ENCODE results near the gene DHX30. TPM values are rescaled to one million over a fixed set of nuclear protein-coding genes. Genes with fewer than 3 reads are reported as not detected.
"Not testable (repeated sequence)": the region's sequence is repeated elsewhere in the genome, so short reads cannot be mapped to it uniquely, and the experiment has no call there.

The DHX30 gene
- 10 to 100 TPM; 72.0 to 83.4 (median 82.1) TPM for total RNA-seq
- total RNA-seq (2013) = 61.0 TPM

GRCh38 chr3:47802734-47803479 lies at the start of gene DHX30:
Gene DHX30 (plus strand): TSS chr3:47803138. CDS start chr3:47810684, 7,546 bp downstream.
- H3K9me3 ChIP-seq (ENCODE audit: control insufficient read depth, insufficient read depth, low read length) = no peaks in the 10 kb centered on the region
- H3K27ac Mint-ChIP-seq = peak within 1 kb of the TSS; percentile 87 to 90
- H3K27ac ChIP-seq (ENCODE audit: low read length) = peak within 1 kb of the TSS; percentile 73
- peak; percentile 78 to 92 for DNase-seq
- WGBS (ENCODE audit: insufficient coverage) = under 1% methylated on average over 90 of the region's 90 CpGs
- H3K4me3 Mint-ChIP-seq = peak within 1 kb of the TSS; percentile 96
- peaks cover 4% of the 10 kb centered on the region for H3K36me3 ChIP-seq (ENCODE audit: control insufficient read depth, insufficient read depth, low read length)
- peaks cover 10 to 19% of the 10 kb centered on the region in 2 donors for H3K4me1 Mint-ChIP-seq
- peaks cover 19% of the 10 kb centered on the region for H3K4me1 ChIP-seq (ENCODE audit: control insufficient read depth, insufficient read depth, low read length)
- no peaks in the 10 kb centered on the region for H3K27me3 ChIP-seq (ENCODE audit: control insufficient read depth, insufficient read depth, low read length)
- TF ChIP-seq CTCF (IDR thresholded peaks at IDR 0.05) = no peak
- peak; percentile 90 to 95 (median 93) for ATAC-seq
- no peaks in the 10 kb centered on the region for H3K36me3 Mint-ChIP-seq
- H3K4me3 ChIP-seq (ENCODE audit: low read length) = peak within 1 kb of the TSS; percentile 60
- intact Hi-C loops (cut with micrococcal nuclease) = loop anchor here (5.0 kb wide), 1 partner anchor 291 kb away; the partner anchor contains the start of gene ELP6
- no peaks in the 10 kb centered on the region for H3K9me3 Mint-ChIP-seq
- no peaks in the 10 kb centered on the region for H3K27me3 Mint-ChIP-seq (ENCODE audit: low read depth in 2 of 2)

GRCh38 chr3:47758261-47759025 lies 44.5 kb upstream of the DHX30 start:
- TF ChIP-seq CTCF (IDR thresholded peaks at IDR 0.05) = no peak
- no peaks in the 10 kb centered on the region for H3K36me3 Mint-ChIP-seq

GRCh38 chr3:47760207-47760606 lies 42.7 kb upstream of the DHX30 start:
- WGBS (ENCODE audit: insufficient coverage) = 98% methylated on average over 4 of the region's 4 CpGs

More at GRCh38 chr3:47758261-47759025, 44.5 kb upstream of the DHX30 start:
- Histone ChIP-seq H3K9me3 (ENCODE audit: control insufficient read depth, insufficient read depth, low read length) (no peaks in the 10 kb centered on the region), H3K4me1 (ENCODE audit: control insufficient read depth, insufficient read depth, low read length) (no peaks in the 10 kb centered on the region), H3K27me3 (ENCODE audit: control insufficient read depth, insufficient read depth, low read length) (no peaks in the 10 kb centered on the region), H3K36me3 (ENCODE audit: control insufficient read depth, insufficient read depth, low read length) (peaks cover 4% of the 10 kb centered on the region), H3K4me3 (ENCODE audit: low read length) (no peak overlapping the region), H3K27ac (ENCODE audit: low read length) (no peak overlapping the region)
- no peaks in the 10 kb centered on the region for H3K9me3 Mint-ChIP-seq
- no peak overlapping the region for H3K27ac Mint-ChIP-seq
- no peaks in the 10 kb centered on the region for H3K27me3 Mint-ChIP-seq (ENCODE audit: low read depth in 2 of 2)
- no peak overlapping the region for H3K4me3 Mint-ChIP-seq
- WGBS (ENCODE audit: insufficient coverage) = 94% methylated on average over 14 of the region's 14 CpGs
- no peak for ATAC-seq
- intact Hi-C loops (cut with micrococcal nuclease) = no loop called here
- H3K4me1 Mint-ChIP-seq = peaks cover 0 to 20% of the 10 kb centered on the region in 2 donors
- DNase-seq = no peak

GRCh38 chr3:47761046-47761445 lies 41.9 kb upstream of the DHX30 start:
- H3K9me3 Mint-ChIP-seq = no peaks in the 10 kb centered on the region
- Histone ChIP-seq H3K4me1 (ENCODE audit: control insufficient read depth, insufficient read depth, low read length) (no peaks in the 10 kb centered on the region), H3K36me3 (ENCODE audit: control insufficient read depth, insufficient read depth, low read length) (peaks cover 7% of the 10 kb centered on the region), H3K27ac (ENCODE audit: low read length) (no peak overlapping the region), H3K4me3 (ENCODE audit: low read length) (no peak overlapping the region), H3K27me3 (ENCODE audit: control insufficient read depth, insufficient read depth, low read length) (no peaks in the 10 kb centered on the region), H3K9me3 (ENCODE audit: control insufficient read depth, insufficient read depth, low read length) (no peaks in the 10 kb centered on the region)
- intact Hi-C loops (cut with micrococcal nuclease) = no loop called here
- ATAC-seq (no peak), DNase-seq (no peak)
- H3K27me3 Mint-ChIP-seq (ENCODE audit: low read depth in 2 of 2) = no peaks in the 10 kb centered on the region
- peaks cover 0 to 20% of the 10 kb centered on the region in 2 donors for H3K4me1 Mint-ChIP-seq
- no peak overlapping the region for H3K4me3 Mint-ChIP-seq
- H3K36me3 Mint-ChIP-seq = no peaks in the 10 kb centered on the region
- 86% methylated on average over 4 of the region's 4 CpGs for WGBS (ENCODE audit: insufficient coverage)
- no peak for TF ChIP-seq CTCF (IDR thresholded peaks at IDR 0.05)
- peak overlapping the region; percentile 41 to 51 for H3K27ac Mint-ChIP-seq

More at GRCh38 chr3:47760207-47760606, 42.7 kb upstream of the DHX30 start:
- H3K4me3 ChIP-seq (ENCODE audit: low read length); H3K27ac Mint-ChIP-seq; H3K9me3 Mint-ChIP-seq; intact Hi-C loops (cut with micrococcal nuclease); H3K27me3 ChIP-seq (ENCODE audit: control insufficient read depth, insufficient read depth, low read length); H3K36me3 Mint-ChIP-seq; DNase-seq; H3K27ac ChIP-seq (ENCODE audit: low read length); H3K9me3 ChIP-seq (ENCODE audit: control insufficient read depth, insufficient read depth, low read length); H3K27me3 Mint-ChIP-seq (ENCODE audit: low read depth in 2 of 2); H3K4me3 Mint-ChIP-seq; H3K36me3 ChIP-seq (ENCODE audit: control insufficient read depth, insufficient read depth, low read length); ATAC-seq; H3K4me1 ChIP-seq (ENCODE audit: control insufficient read depth, insufficient read depth, low read length): not testable (repeated sequence)
- peaks cover 0 to 20% of the 10 kb centered on the region in 2 donors for H3K4me1 Mint-ChIP-seq
